ENCODE data around the gene FGF21. TPM values are rescaled to one million over a fixed set of nuclear protein-coding genes. Genes with fewer than 3 reads are reported as not detected.

FGF21 gene
- total RNA-seq, 1 donor from 2014 or later: not detected

GRCh38 chr19:48728911-48729664, 26.2 kb upstream of the FGF21 start:
- DNase-seq: peak; percentile 18

GRCh38 chr19:48731452-48731851, 23.9 kb upstream of the FGF21 start:
- DNase-seq: no peak

GRCh38 chr19:48734625-48735024, 20.7 kb upstream of the FGF21 start:
- DNase-seq: no peak

GRCh38 chr19:48735031-48735615, 20.2 kb upstream of the FGF21 start:
- DNase-seq: peak; percentile 77

GRCh38 chr19:48737360-48737998, 17.8 kb upstream of the FGF21 start:
- peak; percentile 73 for DNase-seq

- peak; percentile 97 for DNase-seq
Observed at GRCh38 chr19:48738557-48739403, 16.5 kb upstream of the FGF21 start.

GRCh38 chr19:48739404-48740163, 15.7 kb upstream of the FGF21 start:
- DNase-seq: peak; percentile 60

GRCh38 chr19:48740164-48740972, 15.0 kb upstream of the FGF21 start, which contains the start of gene RASIP1:
Gene RASIP1 (minus strand): TSS chr19:48740610. CDS start chr19:48740282, 328 bp downstream.
- no peak for DNase-seq

- DNase-seq: no peak
Observed at GRCh38 chr19:48741129-48741999, 14.0 kb upstream of the FGF21 start.

- no peak for DNase-seq
Observed at GRCh38 chr19:48742096-48742495, 13.2 kb upstream of the FGF21 start.

GRCh38 chr19:48745208-48745995, 9.9 kb upstream of the FGF21 start:
- peak; percentile 82 for DNase-seq

GRCh38 chr19:48746110-48746509, 9.2 kb upstream of the FGF21 start:
- DNase-seq: no peak

GRCh38 chr19:48746738-48747575, 8.4 kb upstream of the FGF21 start, which contains the start of gene IZUMO1:
Gene IZUMO1 (minus strand): TSS chr19:48746909. CDS start chr19:48745859, 1,050 bp downstream.
- peak; percentile 93 for DNase-seq

GRCh38 chr19:48749571-48750198, 5.6 kb upstream of the FGF21 start:
- DNase-seq: no peak

- no peak for DNase-seq
Observed at GRCh38 chr19:48750351-48750750, 5.0 kb upstream of the FGF21 start.

- DNase-seq: no peak
Observed at GRCh38 chr19:48750771-48751504, 4.4 kb upstream of the FGF21 start.

All from tongue (tissue), 2 donors.